Activated CD8-positive, alpha-beta memory T cell treated with anti-CD3 and anti-CD28 coated beads for 1 hour (primary cell): ENCODE data around the gene C14orf119.
A peak's percentile ranks its signal among the peaks of the same experiment; 100 is the strongest.

ENCODE experiments used
- DNase-seq, 2 donors: peaks; one replicate each; pipeline ENCODE4 v3.0.0-alpha.2; 2020; ENCODE audit warnings: low read depth in 1 of 2; ENCODE audit errors: extremely low read depth in 1 of 2

C14orf119 gene, protein sequence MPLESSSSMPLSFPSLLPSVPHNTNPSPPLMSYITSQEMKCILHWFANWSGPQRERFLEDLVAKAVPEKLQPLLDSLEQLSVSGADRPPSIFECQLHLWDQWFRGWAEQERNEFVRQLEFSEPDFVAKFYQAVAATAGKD

DNA sequence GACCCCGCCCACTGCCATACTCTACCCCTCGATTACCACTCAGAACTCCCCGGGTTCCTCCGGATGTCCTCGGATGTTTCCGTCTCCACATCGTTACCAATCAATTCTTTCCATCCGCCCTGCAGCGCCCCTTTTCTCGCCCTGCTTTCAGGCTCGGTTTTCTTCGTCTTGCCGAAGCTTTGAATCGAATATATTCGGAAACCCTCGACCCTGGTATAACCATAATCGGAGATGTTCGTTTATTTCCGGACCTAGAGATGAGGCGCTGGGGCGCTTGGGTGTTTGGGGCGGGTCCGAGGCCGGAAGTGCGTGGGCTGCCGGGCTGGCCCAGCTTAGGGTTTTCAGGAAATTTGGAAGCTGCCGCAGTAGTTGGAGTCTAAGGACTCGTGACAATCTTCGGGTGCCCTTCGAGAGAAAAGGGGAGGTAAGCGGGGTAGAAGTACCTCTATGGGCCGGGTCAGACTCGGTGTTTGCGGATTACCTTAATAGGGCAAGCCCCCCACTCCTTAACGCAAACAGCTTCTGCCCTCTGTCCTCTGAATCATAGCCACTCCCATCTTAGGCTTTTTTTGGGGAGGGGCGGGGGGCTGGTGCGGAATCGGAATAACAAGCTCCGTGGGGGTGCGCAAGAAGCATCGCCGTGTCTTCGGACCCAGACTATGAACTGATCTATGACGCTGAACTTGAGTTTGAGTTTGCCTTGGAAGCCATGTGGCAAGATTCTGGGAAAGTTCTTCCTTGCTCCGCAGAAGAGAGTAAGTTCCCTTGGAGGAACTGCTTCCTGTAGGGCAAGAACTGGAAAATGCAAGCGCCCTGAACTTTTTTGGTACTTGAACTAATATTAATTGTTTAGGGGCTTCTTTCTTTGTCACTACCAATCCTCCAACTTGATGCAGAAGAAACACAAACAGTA, at the start of gene C14orf119:
C14orf119 (plus strand) TSS at position 310 of the 913 bp plus-strand sequence. CDS start 2,154 bp downstream, outside the sequence.
- peak; percentile 97 to 99 for DNase-seq

DNA sequence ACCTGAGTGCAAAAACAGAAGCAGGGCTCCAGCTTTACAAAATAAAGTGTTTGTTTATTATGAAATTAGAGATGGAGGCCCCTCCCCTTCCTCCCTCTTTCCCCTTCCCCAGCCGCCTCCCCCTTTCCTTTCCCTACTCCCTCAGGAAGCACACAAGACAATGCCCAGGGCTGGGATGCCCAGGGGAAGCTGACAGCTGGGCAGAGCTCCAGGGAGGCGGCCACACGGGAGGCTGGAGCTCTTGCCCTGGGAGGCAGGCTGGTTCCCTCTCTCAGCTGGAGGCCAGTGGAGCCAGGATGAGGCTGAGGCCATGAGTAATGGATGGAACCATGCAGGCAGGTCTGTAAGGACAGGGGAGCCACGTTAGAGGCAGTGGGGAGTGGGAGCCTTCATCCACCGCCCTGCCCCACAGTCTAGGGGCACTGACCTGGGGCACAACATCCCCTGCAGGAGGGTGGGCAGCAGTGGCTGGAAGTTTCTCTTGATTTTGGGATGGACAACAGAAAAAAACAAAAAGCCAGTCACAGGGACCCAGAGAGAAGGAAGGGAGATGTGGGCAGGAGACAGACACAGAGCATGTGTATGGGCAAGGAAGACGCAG, 48.2 kb upstream of the C14orf119 start:
- DNase-seq = no peak

DNA sequence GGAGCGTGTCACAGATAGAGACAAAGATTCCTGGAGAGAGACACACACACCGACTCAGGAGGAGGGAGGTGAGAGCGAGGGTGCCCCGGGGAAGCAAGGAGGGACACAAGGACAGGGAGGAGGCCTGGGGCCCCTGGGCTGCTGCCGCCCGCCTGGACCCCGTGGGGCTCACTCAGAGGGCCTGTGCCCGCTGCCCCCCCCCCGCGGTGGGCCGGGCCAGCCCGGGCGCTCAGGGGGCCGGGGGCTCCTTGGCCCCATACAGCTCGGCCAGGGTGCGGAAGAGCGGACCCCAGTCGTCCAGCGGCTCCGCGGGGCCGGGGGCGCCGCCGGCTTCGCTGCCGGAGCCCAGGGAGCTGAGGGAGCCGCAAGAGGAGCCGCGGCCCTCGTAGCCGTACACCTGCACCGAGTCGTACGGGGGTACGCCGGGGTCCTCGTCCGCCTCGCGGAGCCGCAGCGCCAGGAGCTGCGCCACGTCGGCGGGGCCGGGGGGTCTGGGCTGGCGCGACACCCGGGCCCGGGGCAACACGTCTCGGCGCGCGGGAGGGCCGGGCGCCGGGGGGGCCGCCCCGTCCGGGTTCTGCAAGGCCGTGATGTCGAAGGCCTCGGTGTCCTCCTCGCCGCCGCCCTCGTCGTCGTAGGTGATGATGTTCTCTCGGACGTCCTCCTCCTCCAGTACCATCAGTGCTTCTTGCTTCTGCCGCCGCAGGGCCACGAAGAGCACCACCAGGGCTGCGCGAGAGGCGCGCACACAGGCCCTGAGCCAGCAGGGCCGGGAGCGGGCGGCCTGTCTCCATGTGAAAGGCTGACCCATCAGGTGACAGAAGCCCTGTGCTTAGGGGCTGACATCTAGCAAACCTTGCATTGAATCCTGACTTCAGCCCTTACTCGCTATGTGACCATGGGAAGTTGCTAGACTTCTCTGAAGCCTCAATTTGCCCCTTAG, 47.3 kb upstream of the C14orf119 start:
- DNase-seq = no peak

DNA sequence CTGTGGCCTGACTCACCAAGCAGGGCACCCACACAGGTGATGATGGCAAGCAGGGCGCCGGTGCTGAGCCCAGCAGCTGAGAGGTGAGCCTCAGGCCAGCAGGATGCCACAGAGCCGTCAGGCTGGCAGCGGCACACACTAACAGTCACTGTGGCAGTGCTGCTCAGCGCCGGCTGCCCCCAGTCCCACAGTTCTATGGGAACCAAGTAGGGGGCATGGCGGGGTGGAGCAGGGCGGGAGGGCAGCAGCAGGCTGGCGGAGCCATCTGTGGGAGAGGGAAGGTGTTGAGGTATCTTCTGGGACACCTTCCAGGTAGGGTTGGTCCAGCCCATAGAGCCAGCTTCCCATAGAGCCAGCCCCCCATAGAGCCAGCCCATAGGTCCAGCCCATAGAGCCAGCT, 46.3 kb upstream of the C14orf119 start:
- DNase-seq = no peak

DNA sequence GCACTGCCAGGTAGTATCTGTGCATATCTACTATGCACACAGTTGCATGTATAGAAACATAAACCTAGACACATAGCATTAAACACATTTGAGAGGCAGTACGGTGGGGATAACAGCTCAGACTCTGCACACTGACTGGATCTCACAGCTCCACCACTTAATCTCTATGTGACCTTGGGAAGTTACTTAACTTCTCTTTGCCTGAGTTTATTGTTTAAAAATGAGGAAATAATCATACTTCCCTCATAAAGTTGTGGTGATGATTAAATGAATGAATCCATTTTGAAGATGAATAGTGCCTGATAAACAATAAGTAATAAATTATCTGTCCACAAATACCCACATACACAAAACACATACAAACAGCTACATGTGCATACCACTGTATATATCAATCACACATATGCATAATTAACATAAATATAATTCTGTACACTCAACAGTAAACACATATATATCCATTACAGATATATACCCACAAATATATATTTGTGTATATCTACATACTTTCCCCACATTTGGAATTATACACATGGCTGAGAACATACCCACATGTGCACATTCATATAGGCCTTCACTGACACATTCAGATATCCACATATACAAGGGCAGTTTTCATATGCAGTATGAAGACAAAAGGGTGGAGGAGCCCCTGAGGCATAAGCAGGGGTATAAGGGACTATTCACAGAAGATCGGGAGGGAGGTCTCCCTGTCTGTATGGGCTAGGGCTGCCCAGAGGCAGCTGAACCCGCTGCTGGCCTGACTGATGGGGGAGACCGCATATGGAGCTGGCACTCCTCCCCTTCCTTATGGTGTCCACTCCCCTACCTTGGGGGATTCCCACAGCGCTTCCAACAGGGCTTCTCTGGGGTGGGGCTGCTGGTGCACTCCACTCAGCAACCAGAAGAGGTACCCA, 43.9 kb upstream of the C14orf119 start:
- no peak for DNase-seq

DNA sequence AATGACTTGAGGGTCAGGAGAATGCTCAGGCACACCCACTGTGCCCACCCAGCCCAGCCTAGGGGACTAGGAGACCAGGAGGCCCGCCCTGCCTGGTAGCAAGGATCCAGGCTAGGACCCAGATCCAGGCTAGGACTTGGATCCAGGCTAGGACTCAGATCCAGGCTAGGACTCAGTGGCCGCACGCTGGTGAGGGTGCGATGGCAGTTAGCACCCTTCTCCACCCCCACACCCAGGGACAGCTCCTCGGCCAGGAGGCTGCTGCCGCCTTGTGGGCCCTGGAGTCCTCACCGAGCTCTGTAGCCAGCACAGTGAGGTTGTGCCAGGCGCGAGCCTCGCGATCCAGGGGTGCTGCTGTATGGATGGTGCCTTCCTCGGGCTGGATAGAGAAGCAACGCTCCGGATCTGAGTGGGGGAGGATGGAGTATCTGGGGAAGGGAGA, 43.1 kb upstream of the C14orf119 start:
- no peak for DNase-seq

DNA sequence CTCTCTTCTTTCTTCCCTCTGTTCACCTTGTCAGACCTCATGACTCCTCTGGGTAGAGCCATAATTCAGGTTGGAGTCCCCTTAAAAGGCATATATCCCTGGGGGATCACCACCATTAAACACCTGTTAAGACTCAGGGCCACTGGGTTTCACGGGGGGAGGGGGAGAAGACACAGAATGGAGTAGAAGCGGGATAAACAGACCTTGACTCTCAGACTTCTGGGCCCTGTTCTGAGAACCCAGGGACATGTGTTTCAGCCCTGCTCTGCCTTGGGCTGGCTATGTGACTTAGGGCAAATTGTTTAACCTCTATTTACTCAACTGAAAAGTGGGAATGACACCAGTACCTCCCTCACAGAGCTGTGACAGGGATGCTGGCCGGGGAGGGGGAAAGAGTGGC, 42.6 kb upstream of the C14orf119 start:
- DNase-seq = no peak

DNA sequence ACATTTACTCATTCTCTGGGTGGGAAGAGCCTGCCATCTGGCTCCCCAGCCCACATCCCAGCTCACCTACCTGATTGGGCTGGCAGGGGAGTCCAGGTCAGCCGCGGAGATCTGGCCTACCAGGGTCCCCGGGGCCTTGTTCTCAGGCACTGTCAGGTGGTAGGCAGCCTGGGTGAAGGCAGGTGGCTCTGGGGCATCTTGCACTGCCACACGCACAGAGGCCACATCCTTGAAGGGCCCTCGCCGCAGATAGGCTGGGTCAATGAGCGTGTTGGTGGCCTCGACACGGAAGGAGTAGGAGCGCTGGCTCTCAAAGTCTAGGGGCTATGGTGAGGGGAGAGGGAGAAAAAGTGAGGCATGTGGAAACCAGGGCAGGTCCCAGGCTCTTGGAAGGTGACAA, 41.9 kb upstream of the C14orf119 start:
- DNase-seq = no peak

DNA sequence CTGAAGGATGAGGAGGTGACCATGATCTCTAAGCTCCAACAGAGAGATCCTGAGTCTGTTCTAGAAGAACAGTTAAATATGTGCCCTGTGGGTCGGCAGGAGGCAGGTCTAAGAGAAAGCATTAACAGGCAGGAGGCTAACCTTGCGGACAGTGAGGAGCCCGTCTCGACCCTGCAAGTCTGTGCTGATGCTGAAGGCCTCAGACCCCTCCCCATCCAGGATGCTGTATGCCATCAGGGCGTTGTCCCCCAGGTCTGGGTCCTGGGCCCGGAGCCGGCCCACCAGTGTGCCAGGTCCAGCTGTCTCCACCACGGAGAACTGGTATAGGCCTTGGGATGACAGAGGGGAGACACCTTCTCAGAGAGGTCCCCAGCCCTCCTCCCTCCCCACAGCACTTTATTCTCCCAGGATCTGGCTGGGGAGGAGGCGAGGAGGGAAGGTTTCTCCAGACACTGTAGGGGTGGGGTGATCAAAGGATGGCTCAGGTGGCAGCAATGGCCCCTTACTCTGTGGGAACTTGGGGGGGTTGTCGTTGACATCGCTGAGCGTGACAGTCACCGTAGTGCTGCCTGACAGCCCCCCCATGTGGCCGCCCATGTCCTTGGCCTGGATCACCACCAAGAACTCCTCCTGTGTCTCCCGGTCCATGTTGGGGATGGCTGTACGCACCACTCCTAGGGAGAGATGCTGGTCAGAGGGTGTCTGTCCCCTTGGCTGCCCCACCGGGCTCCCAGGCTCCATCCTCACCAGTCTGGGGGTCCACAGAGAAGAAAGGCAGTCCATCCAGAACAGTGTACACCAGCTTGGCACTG, 41.1 kb upstream of the C14orf119 start:
- no peak for DNase-seq

DNA sequence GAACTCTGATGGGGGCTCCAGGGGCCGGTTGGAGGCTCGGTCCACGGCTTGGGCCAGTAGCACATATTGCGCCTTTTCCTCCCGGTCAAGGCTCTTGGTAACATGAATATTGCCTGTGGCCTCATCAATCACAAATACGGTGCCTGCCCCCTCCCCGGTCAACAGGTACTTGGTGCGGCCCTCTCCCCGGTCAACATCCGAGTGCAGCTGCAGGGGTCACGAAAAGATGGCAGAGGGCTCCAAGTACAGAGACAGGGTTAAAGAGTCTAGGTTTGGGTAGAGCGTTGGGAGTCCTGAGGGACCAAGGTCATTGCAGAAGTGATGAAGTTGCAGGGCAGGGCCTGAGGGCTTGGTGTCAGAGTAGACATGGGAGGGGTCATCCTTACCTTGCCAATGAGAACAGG, 40.2 kb upstream of the C14orf119 start:
- no peak for DNase-seq

DNA sequence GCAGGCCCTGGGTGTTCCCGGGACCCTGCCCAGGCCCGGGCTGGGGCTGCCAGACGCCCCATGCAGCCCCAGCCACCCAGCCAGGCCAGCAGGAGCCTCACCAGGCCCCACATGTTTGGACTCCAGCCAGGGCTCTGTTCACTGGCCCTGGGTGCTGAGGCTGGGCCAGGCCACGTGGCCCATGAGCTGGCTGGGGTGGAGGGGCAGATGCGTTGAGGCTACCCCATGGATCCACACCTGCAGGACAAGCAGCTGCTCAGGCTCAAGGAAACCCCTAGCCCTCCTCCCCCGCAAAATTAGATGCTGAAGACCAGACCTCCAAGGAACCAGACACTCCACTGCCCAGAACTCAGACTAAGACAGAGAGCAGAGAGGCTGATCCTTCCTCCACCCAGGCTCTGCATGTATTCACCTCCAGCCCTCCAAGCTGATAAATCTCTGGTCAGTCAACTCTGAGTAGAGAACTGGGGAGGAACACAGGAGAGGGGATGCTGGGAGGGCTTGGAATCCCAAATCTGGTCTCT, 39.6 kb upstream of the C14orf119 start:
- DNase-seq = no peak

DNA sequence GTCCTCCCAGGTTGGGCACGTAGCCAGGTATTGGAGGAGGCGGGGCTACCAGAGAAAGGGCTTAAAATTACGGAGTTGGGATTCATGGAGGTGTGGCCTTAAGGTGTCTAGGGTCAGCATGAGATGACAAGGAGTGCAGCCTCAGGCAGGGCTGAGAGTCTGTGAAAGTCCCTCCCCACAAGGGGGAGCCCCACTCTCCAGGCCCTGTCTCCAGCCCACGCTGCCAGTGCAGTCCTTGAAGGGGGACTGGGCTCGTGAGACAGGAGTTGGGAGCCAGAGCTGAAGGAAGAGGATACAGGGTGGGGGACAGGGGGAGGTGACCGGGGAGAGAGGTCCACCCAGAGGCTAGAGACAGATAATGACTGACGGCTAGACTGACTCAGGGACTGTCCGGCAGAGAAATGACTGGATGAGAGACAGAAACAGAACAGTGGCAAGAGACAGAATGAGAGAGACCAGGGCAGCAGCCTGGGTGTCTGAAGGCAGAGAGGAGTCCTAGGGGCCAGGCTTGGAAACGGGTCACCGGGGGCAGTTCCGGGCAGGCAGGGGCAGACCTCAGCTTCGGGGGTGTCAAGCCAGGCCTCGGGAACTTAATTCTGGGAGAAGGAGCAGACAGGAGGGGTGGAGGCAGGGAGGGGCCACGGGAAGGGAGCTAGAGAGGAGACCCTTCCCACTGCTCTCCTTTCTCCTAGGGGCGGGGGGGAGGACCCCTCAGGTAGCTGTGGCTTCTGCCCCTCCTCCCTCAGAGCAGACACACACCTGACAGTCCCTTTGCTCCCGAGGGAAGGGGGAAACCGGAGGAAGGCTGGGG, 39.0 kb upstream of the C14orf119 start:
- peak; percentile 19 to 54 for DNase-seq

DNA sequence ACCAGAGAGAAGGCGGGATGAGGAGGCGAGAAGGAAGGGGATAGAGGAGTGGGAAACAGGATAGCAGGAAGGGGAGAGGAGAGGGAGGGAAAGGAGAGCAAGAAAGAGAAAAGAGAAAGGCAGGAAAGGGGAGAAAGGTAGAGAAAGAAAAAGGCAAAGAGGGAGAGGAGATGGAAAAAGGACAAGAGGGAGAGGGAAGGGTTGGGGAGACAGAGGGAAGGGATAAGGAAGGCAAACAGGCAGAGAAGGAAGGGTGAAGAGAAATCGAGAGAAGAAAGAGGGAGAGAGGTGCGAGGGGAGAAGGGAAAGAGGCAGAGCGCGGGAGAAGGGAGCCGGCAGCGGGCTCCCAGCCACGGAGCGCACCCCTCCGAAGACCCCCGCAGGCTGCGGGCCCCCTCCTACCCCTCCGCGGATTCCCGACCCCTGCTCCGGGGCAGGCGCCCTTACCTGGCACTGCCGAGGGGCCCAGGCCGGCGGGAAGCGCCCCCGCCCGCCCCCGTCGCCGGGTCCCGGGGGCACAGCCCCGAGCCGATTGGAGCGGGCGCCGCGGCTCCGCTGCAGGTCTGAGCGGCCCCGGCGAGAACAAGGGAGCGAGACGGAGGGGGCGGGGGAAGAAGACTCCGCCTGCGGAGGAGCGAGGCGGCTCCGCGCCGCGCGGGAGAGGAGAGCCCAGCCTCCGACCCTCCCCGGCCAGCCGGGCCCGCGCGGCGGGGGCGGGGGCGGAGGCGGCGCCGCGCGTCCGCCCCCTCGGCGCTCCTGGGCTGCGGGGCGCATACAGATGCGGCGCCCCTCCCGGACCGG, 38.1 kb upstream of the C14orf119 start, which contains the start of gene CDH24:
CDH24 (minus strand) TSS at position 565 of the 801 bp plus-strand sequence. CDS start 1,787 bp downstream, outside the sequence.
- peak; percentile 26 to 54 for DNase-seq

DNA sequence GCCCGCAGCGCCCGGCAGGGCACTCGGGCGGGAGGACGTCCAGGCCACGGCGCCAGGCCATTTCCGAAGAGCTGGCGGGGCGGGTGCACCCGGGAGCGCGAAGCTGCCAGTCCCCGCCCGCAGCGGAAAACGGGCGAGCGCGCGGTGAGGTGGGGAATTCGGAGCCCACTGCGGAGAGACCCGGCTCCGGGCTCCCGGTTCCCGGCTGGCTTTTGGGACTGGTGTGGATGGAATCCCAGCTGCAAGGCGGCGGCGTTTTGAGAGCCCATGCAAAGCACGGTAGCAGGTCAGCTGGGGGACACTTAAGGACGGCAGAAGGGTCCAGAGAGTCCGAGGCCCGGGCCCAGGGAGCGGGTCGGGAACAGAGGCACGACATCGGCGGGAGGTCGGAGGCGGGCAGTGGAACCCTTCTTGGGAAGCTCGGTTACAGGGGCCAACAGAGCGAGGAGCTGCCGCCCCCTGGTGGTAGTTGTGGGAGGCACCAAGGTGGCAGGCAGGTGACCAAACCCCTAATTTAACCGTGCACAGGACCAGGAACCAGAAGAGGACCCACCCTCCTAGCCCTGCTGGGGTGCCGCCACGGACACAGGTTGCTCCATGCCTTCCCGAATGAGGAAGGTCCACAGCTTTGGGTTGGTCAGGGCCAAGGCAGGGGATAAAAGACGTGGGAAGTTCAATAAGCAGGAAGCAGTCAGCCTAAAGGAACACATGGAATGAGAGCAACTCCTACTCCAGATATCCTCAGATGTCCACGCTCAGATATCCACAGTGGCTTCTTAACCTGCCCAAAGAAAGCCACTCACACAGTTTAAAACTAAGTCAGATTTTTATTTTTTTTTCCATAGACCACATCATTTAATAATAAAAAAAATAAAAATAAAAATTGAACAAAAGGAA, 37.3 kb upstream of the C14orf119 start:
- DNase-seq = peak; percentile 71 to 82

DNA sequence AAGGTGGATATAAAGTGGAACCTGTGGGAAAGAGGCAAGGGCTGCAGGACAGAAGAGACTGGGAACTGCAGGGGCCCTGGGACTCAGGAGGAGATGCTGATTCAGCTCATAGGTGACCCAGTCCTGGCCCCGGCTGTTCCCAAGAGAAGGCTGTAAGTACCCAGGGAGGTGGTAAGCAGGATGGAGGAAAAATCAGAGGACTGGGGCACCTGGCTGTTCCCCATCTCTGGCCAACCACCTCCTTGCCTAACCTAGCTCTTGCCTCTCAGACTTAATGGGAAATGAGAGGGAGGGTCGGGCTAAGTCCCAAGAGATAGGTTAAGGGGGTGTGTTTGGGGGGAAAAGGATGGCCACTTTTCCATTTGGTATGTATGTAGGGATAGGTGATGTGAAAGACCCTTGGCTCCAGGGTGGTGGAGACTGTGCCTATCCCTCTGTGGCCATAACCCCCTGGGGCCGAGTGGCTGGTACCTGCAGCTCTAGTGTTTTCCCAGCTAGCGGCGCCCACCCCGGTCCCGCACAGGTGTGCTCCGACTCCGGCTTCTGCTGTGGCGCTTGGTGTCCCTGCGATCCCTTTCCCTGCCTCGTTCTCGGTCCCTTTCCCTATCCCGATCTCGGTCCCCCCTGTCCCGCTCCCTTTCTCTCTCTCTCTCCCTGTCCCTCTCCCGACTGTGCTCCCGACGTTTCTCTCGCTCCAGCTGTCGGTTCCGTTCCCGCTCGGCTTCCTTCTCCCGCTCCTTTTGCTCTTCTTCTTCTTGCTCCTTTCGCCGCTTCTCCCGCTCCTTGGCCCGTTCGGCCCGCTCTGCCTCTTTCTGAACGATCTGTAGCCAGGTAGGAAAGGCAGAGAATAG, 36.4 kb upstream of the C14orf119 start:
- no peak for DNase-seq
